Esophagus squamous epithelium (tissue), 4 donors: ENCODE measurements around the gene PRCC.

ENCODE experiments used
- CTCF ChIP-seq, 6 experiments: fragments of 450-650 bp in 4 of 6; fragments of 200-600 bp in 2 of 6; sonication (generic) in 2 of 6; IDR thresholded peaks; one replicate each; pipeline ENCODE4 v1.5.1; 2016 to 2019; ENCODE audit warnings: antibody characterized with exemption in 6 of 6, mild to moderate bottlenecking in 4 of 6, moderate library complexity in 4 of 6
- POLR2A ChIP-seq, 4 donors: fragments of 450-650 bp; IDR thresholded peaks; one replicate each; pipeline ENCODE4 v1.6.1; 2017; ENCODE audit warnings: antibody characterized with exemption in 4 of 4, mild to moderate bottlenecking in 4 of 4, moderate library complexity in 3 of 4

GRCh38 chr1:156823210-156823790 lies 56.0 kb downstream of the PRCC start:
- TF ChIP-seq POLR2A (IDR thresholded peaks at IDR 0.05) (no peak), CTCF (IDR thresholded peaks at IDR 0.05) (no peak)
